Common myeloid progenitor, CD34-positive (primary cell): ENCODE data around the gene RNF17. TPM values are rescaled to one million over a fixed set of nuclear protein-coding genes. Genes with fewer than 3 reads are reported as not detected.
A peak's percentile ranks its signal among the peaks of the same experiment; 100 is the strongest.

ENCODE experiments used
- CTCF ChIA-PET: fragments of 350-600 bp; sonication (Branson Sonifier 250); formaldehyde crosslinking; loops from one replicate; lab custom pipeline; 2021; ENCODE audit warnings: antibody characterized with exemption; lab: Charles Lee
- POLR2A ChIA-PET: fragments of 350-600 bp; sonication (Branson Sonifier 250); formaldehyde crosslinking; loops from one replicate; lab custom pipeline; 2021; ENCODE audit warnings: antibody characterized with exemption; lab: Charles Lee
- DNase-seq, 3 donors: peaks; one replicate each; pipeline versions ENCODE4 v3.0.0 to v3.0.0-alpha.2; 2013
- H3K27ac ChIP-seq, 2 experiments: 1 replicate in 1 of 2; 2 replicates in 1 of 2; pipeline ENCODE4 v1.7.0; 2013; ENCODE audit warnings: inconsistent platforms in 2 of 2, low read length in 2 of 2, mild to moderate bottlenecking in 2 of 2, low read depth in 1 of 2, moderate library complexity in 1 of 2; ENCODE audit not compliant: severe bottlenecking in 2 of 2, insufficient read depth in 1 of 2, poor library complexity in 1 of 2
- H3K27me3 ChIP-seq, 5 experiments: replicated peaks in 2 of 5; 1 replicate in 3 of 5; 2 replicates in 2 of 5; pipeline versions ENCODE4 v1.6.1 to v1.7.0; 2013; ENCODE audit warnings: low read length in 4 of 5, mild to moderate bottlenecking in 2 of 5, moderate library complexity in 2 of 5, inconsistent platforms in 1 of 5; ENCODE audit not compliant: insufficient read depth in 5 of 5, control insufficient read depth in 4 of 5
- H3K36me3 ChIP-seq, 4 experiments: 1 replicate in 2 of 4; 2 replicates in 2 of 4; pipeline versions ENCODE4 v1.6.1 to v1.7.0; 2013; ENCODE audit warnings: low read length in 3 of 4, control low read depth in 1 of 4, mild to moderate bottlenecking in 1 of 4; ENCODE audit not compliant: control insufficient read depth in 4 of 4, insufficient read depth in 4 of 4
- H3K4me1 ChIP-seq, 4 experiments: 1 replicate in 3 of 4; 2 replicates in 1 of 4; pipeline versions ENCODE4 v1.6.1 to v1.7.1; 2013; ENCODE audit warnings: low read length in 3 of 4, mild to moderate bottlenecking in 3 of 4, control low read depth in 1 of 4, inconsistent platforms in 1 of 4, moderate library complexity in 1 of 4; ENCODE audit not compliant: control insufficient read depth in 4 of 4, insufficient read depth in 4 of 4; ENCODE audit errors: control extremely low read depth in 1 of 4
- H3K4me3 ChIP-seq, 7 experiments: 1 replicate in 4 of 7; 2 replicates in 3 of 7; pipeline versions ENCODE4 v1.5.1 to v1.7.0; 2013; ENCODE audit warnings: mild to moderate bottlenecking in 7 of 7, low read length in 6 of 7, moderate library complexity in 6 of 7, inconsistent platforms in 2 of 7, low read depth in 2 of 7, control low read depth in 1 of 7; ENCODE audit not compliant: insufficient read depth in 4 of 7, control insufficient read depth in 1 of 7; ENCODE audit errors: extremely low read depth in 1 of 7
- H3K9me3 ChIP-seq, 5 experiments: 1 replicate in 4 of 5; 2 replicates in 1 of 5; pipeline versions ENCODE4 v1.6.1 to v1.7.1; 2013; ENCODE audit warnings: low read length in 4 of 5, mild to moderate bottlenecking in 2 of 5, inconsistent platforms in 1 of 5, low read depth in 1 of 5, moderate library complexity in 1 of 5; ENCODE audit not compliant: control insufficient read depth in 4 of 5, insufficient read depth in 2 of 5; ENCODE audit errors: control extremely low read depth in 1 of 5
- WGBS: methylation state at CpG from one replicate; pipeline ENCODE4 v1.1.5; 2013; ENCODE audit not compliant: insufficient coverage; 5-methylcytosine and 5-hydroxymethylcytosine counted together
- polyA plus RNA-seq: library from polyadenylated mRNA; unstranded; fragments of 120-200 nt; gene quantifications from one replicate; pipeline ENCODE4 v1.2.1, GENCODE V29; 2013

RNF17 gene, protein sequence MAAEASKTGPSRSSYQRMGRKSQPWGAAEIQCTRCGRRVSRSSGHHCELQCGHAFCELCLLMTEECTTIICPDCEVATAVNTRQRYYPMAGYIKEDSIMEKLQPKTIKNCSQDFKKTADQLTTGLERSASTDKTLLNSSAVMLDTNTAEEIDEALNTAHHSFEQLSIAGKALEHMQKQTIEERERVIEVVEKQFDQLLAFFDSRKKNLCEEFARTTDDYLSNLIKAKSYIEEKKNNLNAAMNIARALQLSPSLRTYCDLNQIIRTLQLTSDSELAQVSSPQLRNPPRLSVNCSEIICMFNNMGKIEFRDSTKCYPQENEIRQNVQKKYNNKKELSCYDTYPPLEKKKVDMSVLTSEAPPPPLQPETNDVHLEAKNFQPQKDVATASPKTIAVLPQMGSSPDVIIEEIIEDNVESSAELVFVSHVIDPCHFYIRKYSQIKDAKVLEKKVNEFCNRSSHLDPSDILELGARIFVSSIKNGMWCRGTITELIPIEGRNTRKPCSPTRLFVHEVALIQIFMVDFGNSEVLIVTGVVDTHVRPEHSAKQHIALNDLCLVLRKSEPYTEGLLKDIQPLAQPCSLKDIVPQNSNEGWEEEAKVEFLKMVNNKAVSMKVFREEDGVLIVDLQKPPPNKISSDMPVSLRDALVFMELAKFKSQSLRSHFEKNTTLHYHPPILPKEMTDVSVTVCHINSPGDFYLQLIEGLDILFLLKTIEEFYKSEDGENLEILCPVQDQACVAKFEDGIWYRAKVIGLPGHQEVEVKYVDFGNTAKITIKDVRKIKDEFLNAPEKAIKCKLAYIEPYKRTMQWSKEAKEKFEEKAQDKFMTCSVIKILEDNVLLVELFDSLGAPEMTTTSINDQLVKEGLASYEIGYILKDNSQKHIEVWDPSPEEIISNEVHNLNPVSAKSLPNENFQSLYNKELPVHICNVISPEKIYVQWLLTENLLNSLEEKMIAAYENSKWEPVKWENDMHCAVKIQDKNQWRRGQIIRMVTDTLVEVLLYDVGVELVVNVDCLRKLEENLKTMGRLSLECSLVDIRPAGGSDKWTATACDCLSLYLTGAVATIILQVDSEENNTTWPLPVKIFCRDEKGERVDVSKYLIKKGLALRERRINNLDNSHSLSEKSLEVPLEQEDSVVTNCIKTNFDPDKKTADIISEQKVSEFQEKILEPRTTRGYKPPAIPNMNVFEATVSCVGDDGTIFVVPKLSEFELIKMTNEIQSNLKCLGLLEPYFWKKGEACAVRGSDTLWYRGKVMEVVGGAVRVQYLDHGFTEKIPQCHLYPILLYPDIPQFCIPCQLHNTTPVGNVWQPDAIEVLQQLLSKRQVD (N-terminal part only)
- not detected for polyA plus RNA-seq

GRCh38 chr13:24763596-24764275 lies at the start of gene RNF17:
TSS of gene RNF17 (plus strand) at chr13:24764169. CDS start at chr13:24764204, 35 bp downstream.
- H3K4me1 ChIP-seq = no peaks in the 10 kb centered on the region
- H3K9me3 ChIP-seq = no peaks in the 10 kb centered on the region
- DNase-seq = no peak
- POLR2A ChIA-PET = no interaction called here
- WGBS = 97% methylated on average over 25 of the region's 28 CpGs
- CTCF ChIA-PET = no interaction called here
- no peaks in the 10 kb centered on the region for H3K36me3 ChIP-seq
- H3K27me3 ChIP-seq = peaks cover 0 to 5% (median 3%) of the 10 kb centered on the region in 5 experiments
- no peak within 1 kb of the TSS for H3K27ac ChIP-seq
- no peak within 1 kb of the TSS for H3K4me3 ChIP-seq

- DNase-seq = peak in 1 of 3 donors; percentile 15
- Histone ChIP-seq H3K27ac (no peak overlapping the region), H3K4me3 (no peak overlapping the region), H3K9me3 (no peaks in the 10 kb centered on the region), H3K4me1 (peaks cover 8 to 25% (median 11%) of the 10 kb centered on the region in 4 experiments), H3K27me3 (no peaks in the 10 kb centered on the region), H3K36me3 (no peaks in the 10 kb centered on the region)
- POLR2A ChIA-PET = no interaction called here
- CTCF ChIA-PET = interaction anchor here (0.8 to 10.6 kb wide), 5 partner anchors 9 to 33 kb away, joined by 3 to 174 read pairs (median 5); no protein-coding TSS in a partner anchor
- WGBS = 0% methylated on average over 3 of the region's 5 CpGs
Observed at GRCh38 chr13:24716011-24716410, 48.0 kb upstream of the RNF17 start.

- CTCF ChIA-PET = interaction anchor here (0.8 to 10.6 kb wide), 4 partner anchors 9 to 31 kb away, joined by 5 to 174 read pairs (median 6); no protein-coding TSS in a partner anchor
- no CpG with 5 or more reads among the region's 7 CpGs for WGBS
- POLR2A ChIA-PET = no interaction called here
Observed at GRCh38 chr13:24716446-24716845, 47.5 kb upstream of the RNF17 start.

GRCh38 chr13:24717217-24717616 lies 46.8 kb upstream of the RNF17 start:
- no peak for DNase-seq
- ChIA-PET POLR2A (no interaction called here), CTCF (interaction anchor here (1.3 to 10.6 kb wide), 2 partner anchors 8 to 32 kb away, joined by 5 to 174 read pairs; no protein-coding TSS in a partner anchor)
- Histone ChIP-seq H3K36me3 (no peaks in the 10 kb centered on the region), H3K4me3 (no peak overlapping the region), H3K9me3 (no peaks in the 10 kb centered on the region), H3K4me1 (peaks cover 8 to 25% (median 11%) of the 10 kb centered on the region in 4 experiments), H3K27ac (no peak overlapping the region), H3K27me3 (no peaks in the 10 kb centered on the region)
- 94% methylated on average over 4 of the region's 4 CpGs for WGBS

More at GRCh38 chr13:24716446-24716845, 47.5 kb upstream of the RNF17 start:
- Histone ChIP-seq H3K4me1 (peaks cover 8 to 25% (median 11%) of the 10 kb centered on the region in 4 experiments), H3K36me3 (no peaks in the 10 kb centered on the region), H3K9me3 (no peaks in the 10 kb centered on the region), H3K27me3 (no peaks in the 10 kb centered on the region), H3K4me3 (no peak overlapping the region), H3K27ac (no peak overlapping the region)
- no peak for DNase-seq

DNA sequence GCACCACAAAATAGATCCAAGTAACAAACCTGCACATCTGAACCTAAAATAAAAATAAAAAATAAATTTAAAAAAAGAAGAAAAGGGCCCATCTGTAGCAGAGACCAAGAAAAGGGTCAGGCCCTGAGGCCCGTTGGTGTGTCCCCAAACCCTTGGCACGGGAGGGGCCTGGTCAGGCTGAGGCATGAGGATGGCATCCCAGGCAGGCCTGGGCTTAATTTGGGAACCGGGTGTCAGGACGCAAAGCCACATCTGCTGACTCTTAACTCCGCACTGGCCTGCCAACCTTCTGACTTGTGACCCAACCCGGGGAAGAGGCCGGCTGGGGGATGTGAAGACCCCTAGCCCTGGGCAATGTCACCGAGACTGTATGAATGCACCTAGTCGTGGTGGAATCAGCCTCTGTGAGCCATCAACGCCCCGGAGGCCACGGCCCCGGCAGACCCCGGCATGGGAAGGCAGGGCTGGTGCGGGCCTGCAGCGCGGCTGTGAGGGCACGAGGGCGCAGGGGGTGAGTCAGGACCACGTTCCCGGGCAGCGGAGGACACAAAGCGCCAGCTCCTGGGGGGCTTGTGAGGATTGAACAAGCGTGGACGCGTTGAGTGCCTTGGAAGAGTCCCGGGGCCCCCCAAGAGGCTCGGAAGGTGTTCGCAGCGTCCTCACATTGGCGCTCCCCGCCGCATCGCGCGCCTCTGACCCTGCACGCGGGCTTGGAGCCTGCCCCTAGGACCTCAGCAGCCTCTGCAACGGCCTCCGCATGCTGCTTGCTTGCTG lies 45.6 kb upstream of the RNF17 start:
- Histone ChIP-seq H3K4me3 (no peak overlapping the region), H3K4me1 (peaks cover 8 to 22% (median 11%) of the 10 kb centered on the region in 4 experiments), H3K27ac (no peak overlapping the region), H3K36me3 (no peaks in the 10 kb centered on the region), H3K27me3 (no peaks in the 10 kb centered on the region), H3K9me3 (no peaks in the 10 kb centered on the region)
- WGBS = 98% methylated on average over 40 of the region's 40 CpGs
- POLR2A ChIA-PET = no interaction called here
- CTCF ChIA-PET = interaction anchor here (0.5 to 3.5 kb wide), 4 partner anchors 9 to 16 kb away, joined by 3 to 30 read pairs (median 5); no protein-coding TSS in a partner anchor
- no peak for DNase-seq
